Neuronal stem cell (in vitro differentiated cells): ENCODE results near the gene DOLPP1.
A peak's percentile ranks its signal among the peaks of the same experiment; 100 is the strongest.

Source experiments
- DNase-seq: peaks from one replicate; pipeline ENCODE4 v3.0.0-alpha.2; 2013; ENCODE audit warnings: low spot score
- H2AFZ ChIP-seq: one replicate; pipeline ENCODE4 v1.6.1; 2013; ENCODE audit warnings: mild to moderate bottlenecking, low read length, inconsistent platforms
- H2AK5ac ChIP-seq: 2 replicates; pipeline ENCODE4 v1.6.1; 2013; ENCODE audit warnings: low read depth, mild to moderate bottlenecking, inconsistent platforms, low read length, moderate library complexity, mixed read lengths
- H2BK120ac ChIP-seq: 2 replicates; pipeline ENCODE4 v1.6.1; 2013; ENCODE audit warnings: low read depth, mild to moderate bottlenecking, inconsistent platforms, low read length, moderate library complexity, mixed read lengths
- H2BK12ac ChIP-seq: one replicate; pipeline ENCODE4 v1.6.1; 2013; ENCODE audit warnings: low read length, inconsistent platforms
- H2BK15ac ChIP-seq: 2 replicates; pipeline ENCODE4 v1.6.1; 2013; ENCODE audit warnings: mild to moderate bottlenecking, low read length, inconsistent platforms, mixed read lengths
- H2BK5ac ChIP-seq: one replicate; pipeline ENCODE4 v1.6.1; 2013; ENCODE audit warnings: inconsistent platforms, mild to moderate bottlenecking, low read length, moderate library complexity
- H3K14ac ChIP-seq: one replicate; pipeline ENCODE4 v1.6.1; 2013; ENCODE audit warnings: low read length, inconsistent platforms
- H3K18ac ChIP-seq: 2 replicates; pipeline ENCODE4 v1.6.1; 2013; ENCODE audit warnings: low read length, inconsistent platforms
- H3K23ac ChIP-seq: 2 replicates; pipeline ENCODE4 v1.6.1; 2013; ENCODE audit warnings: low read depth, mild to moderate bottlenecking, mixed read lengths, low read length, inconsistent platforms; ENCODE audit not compliant: poor library complexity
- H3K27ac ChIP-seq: replicated peaks from 3 replicates; pipeline ENCODE4 v1.5.1; 2013; ENCODE audit warnings: low read length, inconsistent platforms
- H3K27me3 ChIP-seq, 3 experiments: 2 replicates each; pipeline ENCODE4 v1.6.1; 2013; ENCODE audit warnings: low read length in 3 of 3, mild to moderate bottlenecking in 2 of 3, inconsistent platforms in 1 of 3, low read depth in 1 of 3, mixed read lengths in 1 of 3, moderate library complexity in 1 of 3; ENCODE audit not compliant: control insufficient read depth in 3 of 3, insufficient read depth in 3 of 3
- H3K36me3 ChIP-seq, 2 donors: replicated peaks in 1 of 2; 2 replicates each; pipeline ENCODE4 v1.6.1; 2013; ENCODE audit warnings: low read length in 2 of 2; ENCODE audit not compliant: control insufficient read depth in 2 of 2, insufficient read depth in 2 of 2
- H3K4ac ChIP-seq: 2 replicates; pipeline ENCODE4 v1.6.1; 2013; ENCODE audit warnings: inconsistent platforms, mild to moderate bottlenecking, low read length, moderate library complexity
- H3K4me1 ChIP-seq, 2 donors: 1 replicate in 1 of 2; 2 replicates in 1 of 2; pipeline ENCODE4 v1.6.1; 2013; ENCODE audit warnings: low read length in 2 of 2, low read depth in 1 of 2; ENCODE audit not compliant: control insufficient read depth in 2 of 2, insufficient read depth in 1 of 2
- H3K4me2 ChIP-seq: one replicate; pipeline ENCODE4 v1.6.1; 2013; ENCODE audit warnings: mild to moderate bottlenecking, low read length, inconsistent platforms; ENCODE audit not compliant: insufficient read depth, poor library complexity, severe bottlenecking
- H3K4me3 ChIP-seq, 2 donors: 2 replicates each; pipeline ENCODE4 v1.5.1; 2013; ENCODE audit warnings: low read length in 2 of 2, mild to moderate bottlenecking in 2 of 2, inconsistent platforms in 1 of 2, moderate library complexity in 1 of 2
- H3K79me1 ChIP-seq: one replicate; pipeline ENCODE4 v1.6.1; 2013; ENCODE audit warnings: low read depth, mild to moderate bottlenecking, inconsistent platforms, low read length, moderate library complexity
- H3K9ac ChIP-seq: one replicate; pipeline ENCODE4 v1.6.1; 2013; ENCODE audit warnings: mild to moderate bottlenecking, low read depth, low read length, inconsistent platforms; ENCODE audit not compliant: poor library complexity
- H3K9me3 ChIP-seq, 2 donors: replicated peaks in 1 of 2; 2 replicates each; pipeline versions ENCODE3 to v1.6.1; 2013; ENCODE audit warnings: low read length in 2 of 2, mild to moderate bottlenecking in 2 of 2, inconsistent platforms in 1 of 2, low read depth in 1 of 2, mixed read lengths in 1 of 2, moderate library complexity in 1 of 2; ENCODE audit not compliant: control insufficient read depth in 2 of 2, insufficient read depth in 1 of 2
- H4K8ac ChIP-seq: one replicate; pipeline ENCODE4 v1.6.1; 2013; ENCODE audit warnings: low read depth, mild to moderate bottlenecking, inconsistent platforms, low read length, moderate library complexity
- H4K91ac ChIP-seq: one replicate; pipeline ENCODE4 v1.6.1; 2013; ENCODE audit warnings: low read length, low read depth, mild to moderate bottlenecking, inconsistent platforms; ENCODE audit not compliant: poor library complexity
- WGBS, 2 donors: extraction: QIAGEN DNeasy Blood & Tissue Kit; methylation state at CpG; one replicate each; pipeline ENCODE4 v1.1.7; 2013; ENCODE audit warnings: missing lambda C conversion rate in 2 of 2, mixed read lengths in 1 of 2; ENCODE audit not compliant: insufficient read length in 2 of 2, insufficient replicate concordance in 1 of 2; ENCODE audit errors: extremely low coverage in 2 of 2; 5-methylcytosine and 5-hydroxymethylcytosine counted together

Gene DOLPP1

GRCh38 chr9:129078691-129079503 is 2.0 kb upstream of the DOLPP1 start:
- H4K8ac ChIP-seq, result no peak overlapping the region
- H2BK15ac ChIP-seq, result no peak overlapping the region
- no peak overlapping the region for H2AK5ac ChIP-seq
- H2BK5ac ChIP-seq, result no peak overlapping the region
- H3K4me3 ChIP-seq, result no peak overlapping the region
- H3K27me3 ChIP-seq, result no peaks in the 10 kb centered on the region
- H2BK12ac ChIP-seq, result no peak overlapping the region
- no peak for DNase-seq
- peaks cover 10% of the 10 kb centered on the region for H3K79me1 ChIP-seq
- no peak overlapping the region for H4K91ac ChIP-seq
- no CpG with 5 or more reads among the region's 18 CpGs for WGBS, 2 donors
- H3K18ac ChIP-seq, result no peak overlapping the region
- H3K36me3 ChIP-seq, result peaks cover 0 to 9% of the 10 kb centered on the region in 2 donors
- H3K9me3 ChIP-seq, result no peaks in the 10 kb centered on the region
- H3K9ac ChIP-seq, result no peak overlapping the region
- H3K4me2 ChIP-seq, result no peak overlapping the region
- H3K4me1 ChIP-seq, result peaks cover 0 to 8% of the 10 kb centered on the region in 2 donors
- no peak overlapping the region for H3K14ac ChIP-seq
- H2BK120ac ChIP-seq, result peak overlapping the region; percentile 47
- H2AFZ ChIP-seq, result no peak overlapping the region
- H3K4ac ChIP-seq, result no peak overlapping the region
- H3K23ac ChIP-seq, result no peak overlapping the region
- H3K27ac ChIP-seq, result no peak overlapping the region

GRCh38 chr9:129079829-129080228 is 1.1 kb upstream of the DOLPP1 start:
- Histone ChIP-seq H3K36me3 (peaks cover under 1 to 17% of the 10 kb centered on the region in 2 donors), H3K23ac (no peak overlapping the region), H2BK15ac (no peak overlapping the region), H3K4me2 (peak overlapping the region; percentile 63), H3K4ac (no peak overlapping the region), H3K9ac (no peak overlapping the region), H3K18ac (no peak overlapping the region), H3K14ac (no peak overlapping the region), H2AK5ac (no peak overlapping the region), H3K4me1 (peaks cover 0 to 8% of the 10 kb centered on the region in 2 donors), H2BK12ac (no peak overlapping the region), H3K27me3 (no peaks in the 10 kb centered on the region), H4K91ac (no peak overlapping the region), H2AFZ (peak overlapping the region; percentile 86), H3K79me1 (peaks cover 10% of the 10 kb centered on the region), H3K27ac (no peak overlapping the region), H2BK5ac (no peak overlapping the region), H2BK120ac (no peak overlapping the region), H4K8ac (no peak overlapping the region), H3K9me3 (no peaks in the 10 kb centered on the region), H3K4me3 (peak overlapping the region; percentile 65 to 77)
- no CpG with 5 or more reads among the region's 13 CpGs for WGBS, 2 donors
- DNase-seq, result no peak

GRCh38 chr9:129080298-129080600 is 662 bp upstream of the DOLPP1 start:
- H3K36me3 ChIP-seq, result peaks cover 5 to 21% of the 10 kb centered on the region in 2 donors
- H2BK5ac ChIP-seq, result no peak overlapping the region
- H3K79me1 ChIP-seq, result peaks cover 10% of the 10 kb centered on the region
- no peak overlapping the region for H4K8ac ChIP-seq
- H2AK5ac ChIP-seq, result no peak overlapping the region
- no peak overlapping the region for H3K14ac ChIP-seq
- H3K27me3 ChIP-seq, result no peaks in the 10 kb centered on the region
- peaks cover 0 to 8% of the 10 kb centered on the region in 2 donors for H3K4me1 ChIP-seq
- peak overlapping the region; percentile 60 for H3K9ac ChIP-seq
- no peak overlapping the region for H3K23ac ChIP-seq
- no peaks in the 10 kb centered on the region for H3K9me3 ChIP-seq
- WGBS, 2 donors, result no CpG with 5 or more reads among the region's 12 CpGs
- peak overlapping the region; percentile 5 for H3K18ac ChIP-seq
- peak overlapping the region; percentile 11 for H3K27ac ChIP-seq
- no peak overlapping the region for H2BK15ac ChIP-seq
- peak overlapping the region; percentile 63 for H3K4me2 ChIP-seq
- H2BK12ac ChIP-seq, result no peak overlapping the region
- H2AFZ ChIP-seq, result peak overlapping the region; percentile 86
- H4K91ac ChIP-seq, result no peak overlapping the region
- peak overlapping the region; percentile 77 to 90 for H3K4me3 ChIP-seq
- no peak overlapping the region for H3K4ac ChIP-seq
- no peak for DNase-seq
- no peak overlapping the region for H2BK120ac ChIP-seq

- H2BK12ac ChIP-seq, result no peak overlapping the region
- H3K4me2 ChIP-seq, result peak overlapping the region; percentile 88
- peak overlapping the region; percentile 63 for H3K27ac ChIP-seq
- H2AK5ac ChIP-seq, result peak overlapping the region; percentile 95
- peaks cover 16 to 33% of the 10 kb centered on the region in 2 donors for H3K36me3 ChIP-seq
- peaks cover 10% of the 10 kb centered on the region for H3K79me1 ChIP-seq
- no peak overlapping the region for H2BK15ac ChIP-seq
- WGBS, 2 donors, result no CpG with 5 or more reads among the region's 30 CpGs
- H3K9ac ChIP-seq, result peak overlapping the region; percentile 96
- peak overlapping the region; percentile 97 for H2AFZ ChIP-seq
- H3K14ac ChIP-seq, result peak overlapping the region; percentile 39
- peak overlapping the region; percentile 91 for H2BK5ac ChIP-seq
- H3K27me3 ChIP-seq, result no peaks in the 10 kb centered on the region
- peaks cover 0 to 8% of the 10 kb centered on the region in 2 donors for H3K4me1 ChIP-seq
- peak overlapping the region; percentile 93 for H3K4ac ChIP-seq
- no peak for DNase-seq
- H4K8ac ChIP-seq, result no peak overlapping the region
- no peaks in the 10 kb centered on the region for H3K9me3 ChIP-seq
- peak overlapping the region; percentile 57 for H2BK120ac ChIP-seq
- H3K23ac ChIP-seq, result peak overlapping the region; percentile 82
- H3K4me3 ChIP-seq, result peak overlapping the region; percentile 77 to 79
- H3K18ac ChIP-seq, result peak overlapping the region; percentile 98
- no peak overlapping the region for H4K91ac ChIP-seq
These were observed 535 bp downstream of the DOLPP1 start for GRCh38 chr9:129081388-129081904.
